H1 (cell line): ENCODE measurements around the gene SYDE2. TPM values are rescaled to one million over a fixed set of nuclear protein-coding genes. Genes with fewer than 3 reads are reported as not detected.

Source experiments
- CTCF ChIA-PET: fragments of 300-600 bp; sonication (Branson Sonifier 250); formaldehyde crosslinking; loops from one replicate; lab custom pipeline; 2021; ENCODE audit not compliant: partially characterized antibody; lab: Charles Lee
- POLR2A ChIA-PET: fragments of 300-600 bp; sonication (Branson Sonifier 250); formaldehyde crosslinking; loops from one replicate; lab custom pipeline; 2021; ENCODE audit warnings: inconsistent platforms; ENCODE audit not compliant: partially characterized antibody; lab: Charles Lee
- DNase-seq, 2 experiments: peaks; one replicate each; pipeline versions ENCODE4 v3.0.0 to v3.0.0-alpha.2; 2010 to 2022; ENCODE audit warnings: low spot score in 2 of 2, low read depth in 1 of 2, mixed read lengths in 1 of 2
- FAIRE-seq: peaks from 2 replicates; lab custom pipeline; 2011; peaks lifted over from hg19 to GRCh38; lab: Jason Lieb, UNC
- H2AFZ ChIP-seq: 2 replicates; pipeline ENCODE4 v1.8.1; 2012; ENCODE audit warnings: low read length, inconsistent platforms
- H2AK5ac ChIP-seq: 2 replicates; pipeline ENCODE4 v1.6.1; 2013; ENCODE audit warnings: low read depth, low read length
- H2BK120ac ChIP-seq: replicated peaks from 2 replicates; pipeline ENCODE3; 2013; ENCODE audit warnings: low read depth, low read length, inconsistent platforms
- H2BK12ac ChIP-seq: 2 replicates; pipeline ENCODE4 v1.6.1; 2013; ENCODE audit warnings: low read depth, low read length
- H2BK15ac ChIP-seq: 2 replicates; pipeline ENCODE4 v1.6.1; 2013; ENCODE audit warnings: low read length
- H2BK20ac ChIP-seq: 2 replicates; pipeline ENCODE4 v1.6.1; 2013; ENCODE audit warnings: low read length
- H2BK5ac ChIP-seq: 2 replicates; pipeline ENCODE4 v1.6.1; 2013; ENCODE audit warnings: low read depth, low read length
- H3K14ac ChIP-seq: 2 replicates; pipeline ENCODE4 v1.6.1; 2013; ENCODE audit warnings: inconsistent platforms; ENCODE audit not compliant: insufficient read length
- H3K18ac ChIP-seq: 2 replicates; pipeline ENCODE4 v1.6.1; 2013; ENCODE audit warnings: low read length; ENCODE audit errors: extremely low read depth
- H3K23ac ChIP-seq: 2 replicates; pipeline ENCODE4 v1.6.1; 2013; ENCODE audit warnings: inconsistent platforms; ENCODE audit not compliant: insufficient read length
- H3K23me2 ChIP-seq: 2 replicates; pipeline ENCODE4 v1.6.1; 2013; ENCODE audit warnings: low read depth, low read length
- H3K27ac ChIP-seq: 2 replicates; pipeline ENCODE4 v1.6.1; 2011; ENCODE audit warnings: low read depth, low read length, inconsistent platforms
- H3K27me3 ChIP-seq, 4 experiments: replicated peaks in 1 of 4; 1 replicate in 1 of 4; 2 replicates in 3 of 4; pipeline versions ENCODE4 v1.6.1 to v1.8.1; 2011 to 2013; ENCODE audit warnings: low read length in 3 of 4, mild to moderate bottlenecking in 3 of 4, inconsistent platforms in 2 of 4, mixed read lengths in 2 of 4, moderate library complexity in 1 of 4; ENCODE audit not compliant: control insufficient read depth in 3 of 4, insufficient read depth in 3 of 4; ENCODE audit errors: extremely low read depth in 1 of 4
- H3K36me3 ChIP-seq, 4 experiments: 2 replicates each; pipeline versions ENCODE4 v1.6.1 to v1.8.1; 2011 to 2013; ENCODE audit warnings: mild to moderate bottlenecking in 4 of 4, low read length in 3 of 4, moderate library complexity in 2 of 4, control low read depth in 1 of 4, inconsistent platforms in 1 of 4; ENCODE audit not compliant: insufficient read depth in 4 of 4, control insufficient read depth in 2 of 4
- H3K4ac ChIP-seq: replicated peaks from 2 replicates; pipeline ENCODE3; 2013; ENCODE audit warnings: low read length, low read depth, mixed read lengths, inconsistent platforms; ENCODE audit not compliant: insufficient read length
- H3K4me1 ChIP-seq, 4 experiments: replicated peaks in 1 of 4; 1 replicate in 1 of 4; 2 replicates in 3 of 4; pipeline versions ENCODE4 v1.6.1 to v1.8.1; 2011 to 2013; ENCODE audit warnings: low read length in 3 of 4, inconsistent platforms in 2 of 4, mixed read lengths in 1 of 4; ENCODE audit not compliant: insufficient read depth in 4 of 4, control insufficient read depth in 3 of 4
- H3K4me2 ChIP-seq, 2 experiments: 2 replicates each; pipeline versions ENCODE4 v1.6.1 to v1.8.1; 2011 to 2013; ENCODE audit warnings: low read depth in 2 of 2, low read length in 2 of 2, control low read depth in 1 of 2, inconsistent platforms in 1 of 2, mild to moderate bottlenecking in 1 of 2; ENCODE audit not compliant: insufficient read depth in 1 of 2
- H3K4me3 ChIP-seq, 4 experiments: fragments of 200-600, 300-600 bp in 1 of 4; sonication (generic), shearing (Covaris generic), sonication (Bioruptor Twin) in 1 of 4; 2 replicates each; pipeline versions ENCODE4 v1.5.1 to v1.8.1; 2011 to 2016; ENCODE audit warnings: low read length in 4 of 4, low read depth in 3 of 4, control low read depth in 2 of 4, inconsistent platforms in 2 of 4, mild to moderate bottlenecking in 2 of 4, mixed read lengths in 1 of 4, moderate library complexity in 1 of 4; ENCODE audit not compliant: insufficient read depth in 2 of 4; ENCODE audit errors: extremely low read depth in 1 of 4
- H3K56ac ChIP-seq: replicated peaks from 2 replicates; pipeline ENCODE3; 2013; ENCODE audit warnings: low read depth, mild to moderate bottlenecking, mixed read lengths, low read length, inconsistent platforms; ENCODE audit not compliant: insufficient read length
- H3K79me1 ChIP-seq: 2 replicates; pipeline ENCODE4 v1.6.1; 2013; ENCODE audit warnings: low read depth, low read length, control low read depth
- H3K79me2 ChIP-seq, 2 experiments: 2 replicates each; pipeline versions ENCODE4 v1.6.1 to v1.8.1; 2012 to 2013; ENCODE audit warnings: low read length in 2 of 2, mild to moderate bottlenecking in 2 of 2, inconsistent platforms in 1 of 2; ENCODE audit not compliant: insufficient read depth in 2 of 2, control insufficient read depth in 1 of 2
- H3K9ac ChIP-seq, 4 experiments: replicated peaks in 1 of 4; 1 replicate in 1 of 4; 2 replicates in 3 of 4; pipeline versions ENCODE4 v1.6.1 to v1.8.1; 2011 to 2013; ENCODE audit warnings: low read depth in 3 of 4, low read length in 3 of 4, control low read depth in 2 of 4, mild to moderate bottlenecking in 2 of 4, moderate library complexity in 2 of 4, inconsistent platforms in 1 of 4; ENCODE audit errors: extremely low read depth in 1 of 4
- H3K9me3 ChIP-seq, 2 experiments: 2 replicates each; pipeline versions ENCODE4 v1.6.1 to v1.8.1; 2012 to 2013; ENCODE audit warnings: mild to moderate bottlenecking in 2 of 2, moderate library complexity in 2 of 2, control low read depth in 1 of 2, inconsistent platforms in 1 of 2, low read depth in 1 of 2, low read length in 1 of 2, mixed read lengths in 1 of 2; ENCODE audit not compliant: insufficient read depth in 2 of 2
- H4K20me1 ChIP-seq, 2 experiments: replicated peaks in 1 of 2; 2 replicates each; pipeline versions ENCODE3 to v1.8.1; 2011 to 2013; ENCODE audit warnings: inconsistent platforms in 2 of 2, low read length in 2 of 2, mild to moderate bottlenecking in 1 of 2; ENCODE audit not compliant: insufficient read depth in 2 of 2, control insufficient read depth in 1 of 2
- H4K5ac ChIP-seq: 2 replicates; pipeline ENCODE4 v1.6.1; 2013; ENCODE audit warnings: low read length, low read depth, mixed read lengths, inconsistent platforms; ENCODE audit not compliant: insufficient read length
- H4K8ac ChIP-seq: 2 replicates; pipeline ENCODE4 v1.8.0; 2013; ENCODE audit warnings: mild to moderate bottlenecking, moderate library complexity, low read length, inconsistent platforms; ENCODE audit not compliant: insufficient read depth; ENCODE audit errors: extremely low read depth
- H4K91ac ChIP-seq: replicated peaks from 2 replicates; pipeline ENCODE3; 2013; ENCODE audit warnings: low read length, mixed read lengths, inconsistent platforms; ENCODE audit not compliant: insufficient read length
- CBX8 ChIP-seq: fragments of 300-800, 300-1000 bp; sonication (generic); IDR thresholded peaks from 2 replicates; pipeline ENCODE4 v1.7.1; 2016; ENCODE audit warnings: low read depth, low read length, borderline replicate concordance
- CEBPB ChIP-seq: IDR thresholded peaks from 2 replicates; pipeline ENCODE4 v1.6.1; 2012; ENCODE audit warnings: low read depth, low read length
- CREB1 ChIP-seq: IDR thresholded peaks from 2 replicates; pipeline ENCODE4 v1.6.1; 2012; ENCODE audit warnings: inconsistent platforms
- E2F6 ChIP-seq: IDR thresholded peaks from 2 replicates; pipeline ENCODE4 v1.6.1; 2012; ENCODE audit warnings: inconsistent platforms
- EZH2 ChIP-seq: fragments of 200-600 bp; sonication (generic); IDR thresholded peaks from 2 replicates; pipeline ENCODE4 v1.7.1; 2012; ENCODE audit warnings: low read depth, mild to moderate bottlenecking, moderate library complexity, low read length, inconsistent platforms; ENCODE audit not compliant: severe bottlenecking
- FOSL1 ChIP-seq: IDR thresholded peaks from 2 replicates; pipeline ENCODE4 v1.6.1; 2011; ENCODE audit warnings: mild to moderate bottlenecking, low read depth, low read length, moderate library complexity; ENCODE audit not compliant: insufficient read depth
- KDM5A ChIP-seq: fragments of 200-600 bp; IDR thresholded peaks from 2 replicates; pipeline ENCODE4 v1.7.1; 2012; ENCODE audit warnings: mild to moderate bottlenecking, low read length, inconsistent platforms, mixed read lengths
- SAP30 ChIP-seq: fragments of 300-600 bp; sonication (generic); IDR thresholded peaks from 2 replicates; pipeline ENCODE4 v1.7.1; 2012; ENCODE audit warnings: low read length, moderate library complexity, mild to moderate bottlenecking, inconsistent platforms; ENCODE audit not compliant: insufficient read depth, insufficient replicate concordance
- TAF1 ChIP-seq: IDR thresholded peaks from 2 replicates; pipeline ENCODE4 v1.6.1; 2011; ENCODE audit warnings: mild to moderate bottlenecking, low read depth, low read length
- TBP ChIP-seq: IDR thresholded peaks from 2 replicates; pipeline ENCODE4 v1.6.1; 2011; ENCODE audit warnings: low read depth, low read length, improper control_type of control experiment
- WGBS, 2 experiments: shearing (Covaris generic) in 1 of 2; methylation state at CpG; one replicate each; pipeline versions ENCODE4 v1.1.6 to v1.1.7; 2013 to 2015; ENCODE audit warnings: low lambda C conversion rate in 2 of 2, mixed read lengths in 2 of 2, inconsistent platforms in 1 of 2, low coverage in 1 of 2, missing lambda C conversion rate in 1 of 2; ENCODE audit not compliant: insufficient replicate concordance in 2 of 2, insufficient coverage in 1 of 2, insufficient read length in 1 of 2; ENCODE audit errors: extremely low coverage in 1 of 2, missing lambda C conversion rate in 1 of 2; 5-methylcytosine and 5-hydroxymethylcytosine counted together
- polyA plus RNA-seq, 7 experiments: library from polyadenylated mRNA; depleted of rRNA in 3 of 7; stranded (reverse) in 5 of 7; unstranded in 2 of 7; fragments of >200 nt in 5 of 7; fragments of 200-250 nt in 2 of 7; gene quantifications; 1 replicate in 5 of 7; 2 replicates in 1 of 7; 4 replicates in 1 of 7; pipeline versions ENCODE4 v1.2.1 to v1.2.3, GENCODE V29; 2011 to 2013; ENCODE audit warnings: missing spikeins in 2 of 7, mixed read lengths in 2 of 7
- total RNA-seq: library from RNA; stranded (reverse); fragmentation: NEBNext Ultra II Directional; extraction: Animal tissue kit (Norgen Biotek cat#: 25700); gene quantifications from 2 replicates; pipeline ENCODE4 v1.2.1, GENCODE V29; 2021

Gene SYDE2
- total and polyA plus RNA-seq, 2 of the 8 experiments (the other 6 are each of a cell fraction or from before 2014, with no cell fraction given): 1.6 to 14.6 TPM

- no peak overlapping the region for H3K23ac ChIP-seq
- H3K14ac ChIP-seq: no peak overlapping the region
- H3K4me3 ChIP-seq: no peak overlapping the region
- no peak overlapping the region for H2BK20ac ChIP-seq
- no peak for FAIRE-seq
- no peak overlapping the region for H2BK15ac ChIP-seq
- H4K91ac ChIP-seq: no peak overlapping the region
- no peaks in the 10 kb centered on the region for H3K23me2 ChIP-seq
- H3K27ac ChIP-seq: no peak overlapping the region
- WGBS, 2 experiments: 100% methylated on average over 1 of the region's 1 CpG; no CpG with 5 or more reads in 1 of the 2 experiments
- no peak overlapping the region for H4K5ac ChIP-seq
- H3K9me3 ChIP-seq: no peaks in the 10 kb centered on the region
- H2AFZ ChIP-seq: no peak overlapping the region
- H3K9ac ChIP-seq: no peak overlapping the region
- H3K56ac ChIP-seq: no peak overlapping the region
- H3K18ac ChIP-seq: no peak overlapping the region
- no peak overlapping the region for H2AK5ac ChIP-seq
- no peak overlapping the region for H4K8ac ChIP-seq
- DNase-seq: no peak
- ChIA-PET CTCF (interaction anchor here (0.8 to 10.5 kb wide), 20 partner anchors 11 to 296 kb away, joined by 3 to 115 read pairs (median 4); partner anchors contain the start of genes C1orf52 and SYDE2), POLR2A (interaction anchor here (1.1 to 1.6 kb wide), 3 partner anchors 10 to 39 kb away, joined by 3 to 5 read pairs (median 3); no protein-coding TSS in a partner anchor)
- no peak overlapping the region for H2BK5ac ChIP-seq
- H4K20me1 ChIP-seq: no peaks in the 10 kb centered on the region
- no peaks in the 10 kb centered on the region for H3K36me3 ChIP-seq
- H3K27me3 ChIP-seq: no peaks in the 10 kb centered on the region
- H2BK120ac ChIP-seq: no peak overlapping the region
- H3K4me2 ChIP-seq: no peak overlapping the region
- peaks cover 0 to 1% (median 0%) of the 10 kb centered on the region in 4 experiments; a peak in 2 of 7 replicates for H3K4me1 ChIP-seq
- no peak overlapping the region for H2BK12ac ChIP-seq
- H3K4ac ChIP-seq: no peak overlapping the region
- H3K79me2 ChIP-seq: no peaks in the 10 kb centered on the region
- H3K79me1 ChIP-seq: no peaks in the 10 kb centered on the region
- no peak for TF ChIP-seq E2F6
- TF ChIP-seq CEBPB: no peak
- no peak for TF ChIP-seq SAP30
- no peak for TF ChIP-seq FOSL1
- TF ChIP-seq EZH2: no peak
- TF ChIP-seq CBX8: no peak
- no peak for TF ChIP-seq KDM5A
- TF ChIP-seq TBP: no peak
- TF ChIP-seq TAF1: no peak
- no peak for TF ChIP-seq CREB1
Measured at GRCh38 chr1:85240643-85241042, 39.8 kb upstream of the SYDE2 start.
